Body of pancreas (tissue), 4 donors: ENCODE measurements around the gene UBA52. TPM values are rescaled to one million over a fixed set of nuclear protein-coding genes. Genes with fewer than 3 reads are reported as not detected.

Experiments
- ATAC-seq: fragments of 150-250 bp; one replicate; pipeline ENCODE4 v1.9.1; 2016
- DNase-seq, 4 donors: peaks; one replicate each; pipeline ENCODE4 v3.0.0-alpha.2; 2019
- H3K27ac ChIP-seq, 4 donors: fragments of 200-600 bp; sonication (generic); 1 replicate in 3 of 4; 2 replicates in 1 of 4; pipeline versions ENCODE4 v1.5.1 to v1.6.1; 2016 to 2019; ENCODE audit warnings: mild to moderate bottlenecking in 1 of 4, mixed read lengths in 1 of 4, moderate library complexity in 1 of 4
- H3K27me3 ChIP-seq, 2 donors: fragments of 200-600 bp; sonication (generic); one replicate each; pipeline ENCODE4 v1.6.0; 2016; ENCODE audit warnings: mild to moderate bottlenecking in 1 of 2
- H3K36me3 ChIP-seq, 2 donors: fragments of 200-600 bp; sonication (generic); replicated peaks in 1 of 2; 2 replicates each; pipeline ENCODE4 v1.5.1; 2016; ENCODE audit warnings: low read depth in 2 of 2; ENCODE audit not compliant: insufficient read depth in 1 of 2
- H3K4me1 ChIP-seq: fragments of 200-600 bp; sonication (generic); one replicate; pipeline ENCODE4 v1.6.0; 2016
- H3K4me3 ChIP-seq, 2 donors: fragments of 200-600 bp; sonication (generic); 1 replicate in 1 of 2; 2 replicates in 1 of 2; pipeline ENCODE4 v1.5.1; 2016 to 2019
- H3K9me3 ChIP-seq, 3 donors: fragments of 200-600 bp; sonication (generic); 1 replicate in 2 of 3; 2 replicates in 1 of 3; pipeline ENCODE4 v1.5.1; 2016
- POLR2A ChIP-seq, 3 donors: fragments of 450-650 bp; IDR thresholded peaks; one replicate each; pipeline ENCODE4 v1.6.1; 2016; ENCODE audit warnings: antibody characterized with exemption in 3 of 3, mild to moderate bottlenecking in 2 of 3
- WGBS, 2 donors: methylation state at CpG; one replicate each; pipeline ENCODE4 v1.1.5; 2017; 5-methylcytosine and 5-hydroxymethylcytosine counted together
- intact Hi-C: fragments of 100-400 bp; cut with DNase I; formaldehyde crosslinking; loops from one replicate; pipeline ENCODE4 v1.15.1; 2023
- total RNA-seq, 2 donors: library from RNA; depleted of rRNA; stranded (reverse); fragments of >200 nt; gene quantifications; one replicate each; pipeline ENCODE4 v1.1.0, GENCODE V29; 2016
- TF ChIP-seq, protein P1 (sequence below), 7 experiments: fragments of 450-650 bp in 4 of 7; fragments of 200-600 bp in 3 of 7; sonication (generic) in 3 of 7; IDR thresholded peaks; one replicate each; pipeline ENCODE4 v1.5.1; 2016 to 2019; ENCODE audit warnings: antibody characterized with exemption in 7 of 7

UBA52 gene
- total RNA-seq, 2 donors from 2014 or later = 242 to 358 TPM

DNA sequence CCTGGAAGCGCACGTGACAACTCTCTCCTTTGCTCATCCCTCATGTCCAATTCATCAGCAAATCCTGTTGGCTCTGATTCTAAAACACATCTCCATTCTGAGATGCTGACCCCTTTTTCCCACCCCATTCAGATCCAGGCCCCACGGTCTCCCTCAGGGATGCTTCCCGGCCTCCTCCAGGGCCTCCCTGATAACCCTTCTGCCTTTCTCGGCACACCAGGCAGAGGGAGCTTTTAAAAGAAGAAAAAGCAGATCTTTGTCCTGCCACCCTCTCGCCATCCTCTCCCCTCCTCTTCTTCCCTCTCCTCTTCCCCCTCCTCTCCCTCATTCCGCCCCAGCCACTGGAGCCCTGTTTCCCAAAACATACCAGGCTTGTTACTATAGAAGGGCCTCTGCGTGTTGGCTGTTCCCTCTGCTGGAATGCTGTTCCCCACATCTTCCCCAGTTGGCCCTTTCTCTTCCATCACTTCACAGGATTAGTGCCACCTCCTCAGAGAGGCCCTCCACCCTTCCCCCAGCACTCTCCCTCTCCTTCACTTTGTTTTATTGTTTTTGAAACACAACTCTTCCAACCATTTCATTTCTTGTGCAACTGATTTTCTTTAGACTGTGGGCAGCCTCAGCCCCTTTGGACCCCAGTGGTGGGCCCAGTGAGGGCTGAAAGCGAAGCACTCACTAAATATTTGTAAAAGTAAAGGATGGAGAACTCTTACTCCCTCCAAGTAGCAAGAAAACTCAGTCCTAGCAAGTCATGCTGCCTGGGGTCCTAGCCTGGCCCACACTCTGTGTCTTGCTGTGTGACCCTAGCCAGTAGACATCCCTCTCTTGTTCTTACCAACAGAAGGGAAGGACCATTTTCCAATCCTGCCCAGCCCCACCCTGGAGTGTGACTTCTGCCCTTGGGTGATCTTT is 37.4 kb downstream of the UBA52 start:
- ATAC-seq (no peak), DNase-seq (no peak)
- no peak overlapping the region for H3K4me3 ChIP-seq
- intact Hi-C loops = no loop called here
- H3K4me1 ChIP-seq = peaks cover 44% of the 10 kb centered on the region
- no peaks in the 10 kb centered on the region for H3K9me3 ChIP-seq
- peaks cover 0 to 65% of the 10 kb centered on the region in 2 donors for H3K27me3 ChIP-seq
- no peak for TF ChIP-seq POLR2A (IDR thresholded peaks at IDR 0.05)
- TF ChIP-seq, protein P1, sequence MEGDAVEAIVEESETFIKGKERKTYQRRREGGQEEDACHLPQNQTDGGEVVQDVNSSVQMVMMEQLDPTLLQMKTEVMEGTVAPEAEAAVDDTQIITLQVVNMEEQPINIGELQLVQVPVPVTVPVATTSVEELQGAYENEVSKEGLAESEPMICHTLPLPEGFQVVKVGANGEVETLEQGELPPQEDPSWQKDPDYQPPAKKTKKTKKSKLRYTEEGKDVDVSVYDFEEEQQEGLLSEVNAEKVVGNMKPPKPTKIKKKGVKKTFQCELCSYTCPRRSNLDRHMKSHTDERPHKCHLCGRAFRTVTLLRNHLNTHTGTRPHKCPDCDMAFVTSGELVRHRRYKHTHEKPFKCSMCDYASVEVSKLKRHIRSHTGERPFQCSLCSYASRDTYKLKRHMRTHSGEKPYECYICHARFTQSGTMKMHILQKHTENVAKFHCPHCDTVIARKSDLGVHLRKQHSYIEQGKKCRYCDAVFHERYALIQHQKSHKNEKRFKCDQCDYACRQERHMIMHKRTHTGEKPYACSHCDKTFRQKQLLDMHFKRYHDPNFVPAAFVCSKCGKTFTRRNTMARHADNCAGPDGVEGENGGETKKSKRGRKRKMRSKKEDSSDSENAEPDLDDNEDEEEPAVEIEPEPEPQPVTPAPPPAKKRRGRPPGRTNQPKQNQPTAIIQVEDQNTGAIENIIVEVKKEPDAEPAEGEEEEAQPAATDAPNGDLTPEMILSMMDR (IDR thresholded peaks at IDR 0.05) = no peak
- WGBS, 2 donors = 57 to 69% methylated on average over 9 of the region's 9 CpGs
- no peaks in the 10 kb centered on the region for H3K36me3 ChIP-seq
- H3K27ac ChIP-seq = no peak overlapping the region

DNA sequence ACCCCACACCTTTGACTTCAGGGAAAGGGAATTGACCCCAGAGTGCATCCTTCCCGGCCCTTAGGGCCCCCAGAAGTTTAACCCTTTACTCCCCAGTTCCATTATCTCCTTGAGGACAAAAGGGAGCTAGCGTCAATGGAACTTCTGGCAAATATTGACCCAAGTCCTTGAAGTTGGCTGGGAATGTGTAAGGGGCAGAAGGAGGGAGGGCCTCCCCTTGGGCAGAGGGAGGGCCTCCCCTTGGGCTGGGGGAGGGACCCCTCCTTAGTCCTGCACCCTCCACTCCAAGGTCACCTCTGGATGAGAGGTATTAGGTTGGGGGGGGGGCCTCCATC is 38.0 kb downstream of the UBA52 start:
- WGBS, 2 donors = 11 to 19% methylated on average over 2 of the region's 2 CpGs
- no peaks in the 10 kb centered on the region for H3K9me3 ChIP-seq
- TF ChIP-seq, protein P1 (IDR thresholded peaks at IDR 0.05) = no peak
- no peak for TF ChIP-seq POLR2A (IDR thresholded peaks at IDR 0.05)
- H3K27me3 ChIP-seq = peaks cover 0 to 65% of the 10 kb centered on the region in 2 donors
- H3K4me3 ChIP-seq = no peak overlapping the region
- H3K4me1 ChIP-seq = peaks cover 44% of the 10 kb centered on the region
- ATAC-seq = no peak
- intact Hi-C loops = no loop called here
- no peak for DNase-seq
- no peaks in the 10 kb centered on the region for H3K36me3 ChIP-seq
- no peak overlapping the region for H3K27ac ChIP-seq

DNA sequence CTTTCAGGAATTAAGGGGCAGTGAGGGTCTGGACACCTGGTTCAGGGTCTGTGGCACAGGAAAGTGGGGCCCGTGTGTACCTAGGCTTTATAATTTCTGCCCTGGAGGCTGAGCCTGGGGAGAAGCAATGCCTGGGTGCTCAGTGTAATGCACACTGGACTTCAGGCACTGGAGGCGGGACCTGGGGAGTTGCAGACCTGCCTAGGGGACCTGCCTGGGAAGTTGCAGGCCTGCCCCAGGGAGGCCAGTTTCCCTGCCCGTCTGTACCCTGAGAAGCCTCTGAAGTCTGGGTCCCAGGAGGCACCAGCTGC is 38.5 kb downstream of the UBA52 start:
- 17 to 39% methylated on average over 1 to 3 of the region's 3 CpGs for WGBS, 2 donors
- TF ChIP-seq POLR2A (IDR thresholded peaks at IDR 0.05) = no peak
- TF ChIP-seq, protein P1 (IDR thresholded peaks at IDR 0.05) = no peak
- Histone ChIP-seq H3K4me3 (no peak overlapping the region), H3K27me3 (peaks cover 0 to 61% of the 10 kb centered on the region in 2 donors), H3K36me3 (no peaks in the 10 kb centered on the region), H3K4me1 (peaks cover 44% of the 10 kb centered on the region), H3K9me3 (no peaks in the 10 kb centered on the region), H3K27ac (no peak overlapping the region)
- ATAC-seq (no peak), DNase-seq (no peak)
- intact Hi-C loops = no loop called here

DNA sequence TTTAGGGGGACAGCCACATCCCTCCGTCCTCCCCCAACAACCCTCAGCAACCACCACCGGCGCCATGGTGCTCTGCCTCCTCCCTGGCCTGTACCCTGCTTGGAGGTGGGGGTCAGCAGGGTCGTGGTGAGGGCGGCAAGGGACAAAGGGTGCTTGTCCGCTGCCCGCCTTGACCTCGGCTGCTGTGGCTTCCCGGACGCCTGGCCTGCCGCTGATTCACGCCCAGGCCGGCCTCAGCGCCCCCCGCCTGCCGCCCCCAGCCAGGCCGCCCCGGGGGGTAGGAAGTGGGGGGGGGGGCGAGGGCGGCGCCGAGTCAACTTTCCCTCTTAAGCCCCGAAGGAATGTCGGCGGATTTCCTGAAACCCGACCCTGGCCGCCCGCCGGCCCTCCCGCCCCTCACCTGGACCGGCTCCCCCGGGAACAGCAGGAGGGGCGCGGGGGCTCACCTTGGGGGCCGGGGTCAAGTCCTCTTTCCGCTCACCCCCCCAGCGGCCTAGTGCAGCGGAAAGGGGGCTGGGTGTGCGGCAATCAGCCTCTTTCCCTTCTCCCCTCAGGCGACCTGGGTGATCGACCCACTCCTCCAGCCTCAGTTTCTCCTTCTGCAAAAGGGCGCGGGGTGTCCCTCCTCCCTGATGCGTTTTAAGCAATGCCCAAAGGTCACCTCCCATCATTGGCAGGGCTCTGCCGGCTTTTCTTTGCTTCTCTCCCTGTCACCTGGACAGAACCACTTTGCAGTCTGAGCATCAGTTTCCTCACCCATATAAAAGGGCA is 39.1 kb downstream of the UBA52 start:
- Histone ChIP-seq H3K27me3 (peaks cover 0 to 56% of the 10 kb centered on the region in 2 donors), H3K27ac (no peak overlapping the region), H3K9me3 (no peaks in the 10 kb centered on the region), H3K4me3 (no peak overlapping the region), H3K4me1 (peaks cover 42% of the 10 kb centered on the region), H3K36me3 (no peaks in the 10 kb centered on the region)
- intact Hi-C loops = no loop called here
- ATAC-seq = no peak
- no peak for DNase-seq
- WGBS, 2 donors = 5 to 7% methylated on average over 8 to 43 of the region's 45 CpGs
- no peak for TF ChIP-seq POLR2A (IDR thresholded peaks at IDR 0.05)
- TF ChIP-seq, protein P1 (IDR thresholded peaks at IDR 0.05) = no peak
